Right lobe of liver (tissue), 6 donors: ENCODE measurements around the gene PTS. TPM values are rescaled to one million over a fixed set of nuclear protein-coding genes. Genes with fewer than 3 reads are reported as not detected.

Experiments used
- ATAC-seq, 4 donors: fragments of 200-7000 bp; cut with Tn5 transposase; one replicate each; pipeline ENCODE4 v1.9.1; 2020; ENCODE audit warnings: mild to moderate bottlenecking in 4 of 4, moderate library complexity in 4 of 4
- DNase-seq, 3 donors: peaks; one replicate each; pipeline ENCODE4 v3.0.0-alpha.2; 2020
- H3K27ac ChIP-seq, 3 donors: fragments of 200-600 bp; one replicate each; pipeline ENCODE4 v1.8.0; 2022
- H3K27me3 ChIP-seq, 2 donors: fragments of 200-600 bp; one replicate each; pipeline ENCODE4 v1.8.0; 2022
- H3K36me3 ChIP-seq, 4 donors: fragments of 200-600 bp; sonication (generic) in 1 of 4; one replicate each; pipeline versions ENCODE4 v1.5.1 to v1.8.0; 2017 to 2022; ENCODE audit warnings: control low read depth in 1 of 4
- H3K4me1 ChIP-seq, 4 donors: fragments of 200-600 bp; sonication (generic) in 1 of 4; one replicate each; pipeline versions ENCODE4 v1.5.1 to v1.8.0; 2017 to 2022; ENCODE audit warnings: control low read depth in 1 of 4
- H3K4me3 ChIP-seq, 3 donors: fragments of 200-600 bp; one replicate each; pipeline ENCODE4 v1.8.0; 2022
- H3K9me3 ChIP-seq, 4 donors: fragments of 200-600 bp; sonication (generic) in 1 of 4; one replicate each; pipeline versions ENCODE4 v1.5.1 to v1.8.0; 2017 to 2022; ENCODE audit warnings: control low read depth in 1 of 4
- CTCF ChIP-seq, 4 donors: fragments of 200-600 bp in 3 of 4; fragments of 450-650 bp in 1 of 4; IDR thresholded peaks; one replicate each; pipeline versions ENCODE4 v1.5.1 to v1.8.0; 2016 to 2022; ENCODE audit warnings: antibody characterized with exemption in 4 of 4, mild to moderate bottlenecking in 2 of 4
- POLR2A ChIP-seq: fragments of 450-650 bp; IDR thresholded peaks from one replicate; pipeline ENCODE4 v1.6.1; 2017; ENCODE audit warnings: antibody characterized with exemption, mild to moderate bottlenecking
- WGBS: methylation state at CpG from one replicate; pipeline ENCODE4 v1.1.6; 2018; ENCODE audit warnings: low coverage, low lambda C conversion rate; ENCODE audit not compliant: insufficient coverage; ENCODE audit errors: missing lambda C conversion rate; 5-methylcytosine and 5-hydroxymethylcytosine counted together
- intact Hi-C, 2 donors: fragments of 100-400 bp; cut with DNase I; formaldehyde crosslinking; loops; one replicate each; pipeline versions ENCODE4 v1.11.2 to v1.14.1; 2022
- total RNA-seq, 6 experiments: library from RNA; depleted of rRNA in 2 of 6; stranded (reverse); fragments of >200 nt in 2 of 6; fragmentation: NEBNext Ultra II Directional in 3 of 6; extraction: Animal tissue kit (Norgen Biotek cat#: 25700) in 3 of 6; gene quantifications; one replicate each; pipeline versions ENCODE4 v1.1.0 to v1.2.4, GENCODE V29; 2016 to 2023
- donor health status: DM: no; HTN: yes; CAD: no.
- donor health status: DM: no; HTN: no; CAD: no.
- donor health status: DM: no; HTN: no; CAD: no.
- donor health status: DM: no; HTN: yes; CAD: no.
- donor health status: DM: no; HTN: yes; CAD: no.

PTS gene
- total RNA-seq, 6 experiments from 2014 or later = 37.8 to 66.9 (median 55.4) TPM

DNA sequence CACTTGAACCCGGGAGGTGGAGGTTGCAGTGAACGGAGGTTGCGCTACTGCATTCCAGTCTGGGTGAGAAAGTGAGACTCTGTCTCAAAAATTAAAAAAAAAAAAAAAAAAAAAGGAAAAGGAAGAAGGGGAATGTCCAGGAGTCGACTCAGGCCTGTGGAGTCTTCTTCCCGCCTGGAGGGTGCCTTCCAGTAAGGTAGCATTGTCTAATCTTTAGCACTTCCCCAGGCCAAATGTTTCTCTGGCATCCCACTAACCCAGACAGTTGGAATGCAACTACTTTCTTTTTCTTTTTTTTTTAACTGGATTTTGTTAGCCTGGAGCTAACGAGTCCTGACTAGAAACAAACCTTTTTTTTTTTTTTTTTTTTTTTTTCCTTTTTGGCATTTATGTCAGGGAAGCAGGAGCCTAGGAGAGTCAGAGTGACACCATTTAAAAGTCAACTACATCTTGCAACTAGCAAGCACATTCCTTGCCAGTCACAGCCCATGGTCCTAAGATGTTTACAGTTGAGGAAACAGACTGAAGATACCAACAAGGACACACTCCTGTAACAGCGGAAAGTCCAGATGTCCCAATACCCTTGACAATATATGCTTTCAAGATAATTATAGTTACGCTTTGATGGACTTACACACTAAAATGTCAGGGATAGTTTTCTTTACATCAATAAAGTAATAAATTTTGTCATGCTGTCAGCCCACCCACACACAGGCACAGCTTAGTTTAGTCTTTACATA, 23.8 kb downstream of the PTS start:
- H3K9me3 ChIP-seq = no peaks in the 10 kb centered on the region
- H3K4me3 ChIP-seq = no peak overlapping the region
- H3K27ac ChIP-seq = no peak overlapping the region
- intact Hi-C loops = no loop called here
- no peaks in the 10 kb centered on the region for H3K4me1 ChIP-seq
- DNase-seq (no peak), ATAC-seq (peak in 3 of 4 donors; percentile 39 to 70 (median 53))
- no peaks in the 10 kb centered on the region for H3K36me3 ChIP-seq
- no peaks in the 10 kb centered on the region for H3K27me3 ChIP-seq
- WGBS = 66% methylated on average over 7 of the region's 8 CpGs
- no peak for TF ChIP-seq POLR2A
- no peak for TF ChIP-seq CTCF (IDR thresholded peaks at IDR 0.05)

- no peak for DNase-seq
- intact Hi-C loops = no loop called here
- Histone ChIP-seq H3K4me3 (no peak overlapping the region), H3K27ac (no peak overlapping the region), H3K36me3 (no peaks in the 10 kb centered on the region), H3K4me1 (no peaks in the 10 kb centered on the region), H3K9me3 (no peaks in the 10 kb centered on the region), H3K27me3 (no peaks in the 10 kb centered on the region)
- no peak for ATAC-seq
- no peak for TF ChIP-seq POLR2A
- TF ChIP-seq CTCF (IDR thresholded peaks at IDR 0.05) = no peak
- 91% methylated on average over 3 of the region's 3 CpGs for WGBS
These were observed 27.5 kb downstream of the PTS start for GRCh38 chr11:112253605-112254242.

DNA sequence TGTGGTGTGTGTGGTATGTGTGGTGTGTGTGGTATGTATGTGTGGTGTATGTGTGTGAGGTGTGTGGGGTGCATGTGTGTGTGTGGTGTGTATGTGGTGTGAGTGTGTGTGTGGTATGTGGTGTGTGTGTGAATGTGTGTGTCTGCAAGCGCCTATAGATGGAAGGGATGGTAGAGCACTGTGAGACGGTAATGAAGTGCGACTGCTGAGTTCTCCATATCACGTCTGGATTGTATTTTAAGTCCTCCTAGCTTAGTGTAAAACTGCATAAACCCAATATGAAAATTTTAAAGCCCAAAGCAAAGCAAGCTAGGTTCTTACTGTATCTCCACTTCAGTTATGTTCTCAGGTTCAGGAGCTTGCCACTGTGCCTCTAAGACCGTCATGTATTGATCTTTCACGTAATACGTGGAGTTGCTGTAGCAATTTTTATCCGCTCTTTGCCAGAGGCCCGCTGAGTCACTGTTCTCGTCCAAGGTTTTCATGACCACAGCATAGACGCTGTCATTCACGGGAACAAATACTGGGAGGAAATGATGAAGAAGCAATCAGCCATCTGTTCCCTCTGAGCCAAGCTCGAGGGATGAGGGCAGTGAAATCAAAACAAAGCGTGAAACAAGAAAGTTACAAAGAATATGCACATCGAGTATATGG, 29.0 kb downstream of the PTS start:
- ATAC-seq = peak; percentile 26 to 88 (median 46)
- peak in 1 of 3 donors; percentile 25 for DNase-seq
- intact Hi-C loops = no loop called here

GRCh38 chr11:112260490-112260889, 34.3 kb downstream of the PTS start, which contains the start of gene PLET1:
Gene PLET1 (minus strand): TSS chr11:112260860. CDS start chr11:112260589, 271 bp downstream.
- DNase-seq = no peak
- TF ChIP-seq POLR2A (no peak), CTCF (IDR thresholded peaks at IDR 0.05) (no peak)
- no peak for ATAC-seq
- intact Hi-C loops = no loop called here
- H3K27me3 ChIP-seq = no peaks in the 10 kb centered on the region
- H3K27ac ChIP-seq = no peak within 1 kb of the TSS
- H3K9me3 ChIP-seq = no peaks in the 10 kb centered on the region
- 100% methylated on average over 2 of the region's 2 CpGs for WGBS
- H3K4me1 ChIP-seq = no peaks in the 10 kb centered on the region
- H3K4me3 ChIP-seq = no peak within 1 kb of the TSS
- H3K36me3 ChIP-seq = no peaks in the 10 kb centered on the region

More for the DNA sequence above, 29.0 kb downstream of the PTS start:
- Histone ChIP-seq H3K9me3 (no peaks in the 10 kb centered on the region), H3K27me3 (no peaks in the 10 kb centered on the region), H3K4me3 (no peak overlapping the region), H3K4me1 (no peaks in the 10 kb centered on the region), H3K36me3 (no peaks in the 10 kb centered on the region), H3K27ac (no peak overlapping the region)
- WGBS = 32% methylated on average over 13 of the region's 15 CpGs
- TF ChIP-seq CTCF (IDR thresholded peaks at IDR 0.05) = no peak
- no peak for TF ChIP-seq POLR2A
